HG03575 (cell line): ENCODE measurements around the gene INPP4A.

Experiments used
- ATAC-seq: cut with Tn5 transposase; IDR thresholded peaks from one replicate; pipeline ENCODE4 v1.9.1; 2021; ENCODE audit not compliant: unreplicated experiment, insufficient number of reproducible peaks, low FRiP score; ENCODE audit errors: extremely low read depth

The INPP4A gene

DNA sequence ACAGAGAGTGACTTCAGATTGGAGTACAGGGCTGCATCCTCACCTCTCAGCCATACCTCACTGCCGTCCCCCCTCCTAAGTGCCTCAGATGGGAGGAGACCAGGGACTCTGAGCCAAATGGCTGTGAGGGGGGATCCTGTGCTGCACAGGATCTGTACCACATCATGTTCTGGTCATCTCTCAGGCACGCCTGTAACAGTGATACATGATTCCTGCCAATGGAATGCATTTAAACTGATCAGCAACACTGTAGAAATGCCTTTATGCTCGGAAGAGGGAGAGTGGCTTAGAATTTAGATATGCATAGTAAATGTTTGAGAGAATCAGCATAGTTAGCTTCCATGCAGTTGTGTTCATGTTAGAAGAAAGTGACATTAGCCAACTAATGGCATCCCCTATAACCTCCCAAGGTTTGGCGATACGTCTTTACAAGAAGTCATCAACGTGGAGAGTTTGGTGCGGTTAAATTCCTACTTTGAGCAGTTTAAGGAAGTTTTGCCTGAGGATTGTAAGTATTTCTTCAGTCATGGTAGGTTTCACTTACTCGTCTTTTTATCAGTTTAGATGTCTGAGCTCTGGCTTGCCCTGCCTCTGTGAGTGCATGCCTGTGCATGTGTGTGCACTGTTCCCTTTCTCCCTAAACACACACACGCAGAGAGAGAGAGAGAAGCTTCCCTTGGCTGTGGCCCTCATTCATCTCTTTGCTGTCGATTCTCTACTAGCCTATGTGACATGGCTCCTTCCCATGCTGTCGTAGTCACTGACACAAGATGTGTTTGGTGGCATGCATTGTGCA, 123.7 kb downstream of the INPP4A start:
- ATAC-seq: no peak

DNA sequence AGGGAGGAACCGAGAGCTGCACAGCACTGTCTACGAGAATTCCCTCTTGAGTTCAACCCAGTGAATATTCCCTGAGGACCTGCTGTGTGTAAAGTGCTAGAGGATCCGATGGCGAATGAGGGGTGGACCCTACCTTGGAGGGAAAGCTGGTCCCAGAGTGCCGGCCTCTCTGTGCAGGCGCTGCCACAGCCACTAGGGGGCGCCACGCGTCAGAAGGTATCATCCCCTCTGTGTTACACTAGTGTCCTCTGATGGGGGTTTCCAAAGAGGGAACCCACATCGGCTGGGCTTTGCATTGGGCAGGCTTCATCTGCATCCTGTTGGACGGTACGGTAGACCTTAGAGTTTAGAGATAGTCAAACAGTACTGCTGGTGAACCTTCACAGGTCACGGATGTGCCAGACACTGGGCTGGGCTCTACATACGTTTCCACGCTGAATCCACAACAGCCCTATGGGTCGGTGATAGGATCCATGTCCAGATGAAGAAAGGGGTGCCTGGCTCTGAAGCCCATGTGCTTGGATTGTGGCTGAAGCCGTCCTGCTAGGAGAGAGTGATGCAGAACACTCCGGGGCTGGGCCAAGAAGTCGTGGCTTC, 124.6 kb downstream of the INPP4A start:
- ATAC-seq: no peak

DNA sequence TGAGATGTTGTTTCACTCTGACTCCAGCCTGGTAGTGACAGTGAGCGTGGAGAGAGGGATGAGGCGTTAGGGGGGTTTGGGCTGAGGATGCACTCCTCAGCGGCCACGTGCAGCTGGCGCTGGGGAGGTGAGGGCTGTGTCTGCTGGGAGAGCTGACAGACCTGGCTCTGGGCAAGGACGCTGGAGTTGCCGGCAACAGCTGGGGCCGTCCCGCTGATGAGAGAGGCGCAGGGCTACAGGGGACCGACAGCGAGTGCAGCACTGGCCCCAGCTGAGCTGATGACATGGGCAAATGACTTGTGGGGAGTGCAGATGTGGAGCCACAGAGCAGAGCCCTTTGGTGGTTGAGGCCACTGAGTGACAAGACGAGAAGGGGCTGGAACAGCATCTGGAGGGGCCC, 125.3 kb downstream of the INPP4A start:
- no peak for ATAC-seq

DNA sequence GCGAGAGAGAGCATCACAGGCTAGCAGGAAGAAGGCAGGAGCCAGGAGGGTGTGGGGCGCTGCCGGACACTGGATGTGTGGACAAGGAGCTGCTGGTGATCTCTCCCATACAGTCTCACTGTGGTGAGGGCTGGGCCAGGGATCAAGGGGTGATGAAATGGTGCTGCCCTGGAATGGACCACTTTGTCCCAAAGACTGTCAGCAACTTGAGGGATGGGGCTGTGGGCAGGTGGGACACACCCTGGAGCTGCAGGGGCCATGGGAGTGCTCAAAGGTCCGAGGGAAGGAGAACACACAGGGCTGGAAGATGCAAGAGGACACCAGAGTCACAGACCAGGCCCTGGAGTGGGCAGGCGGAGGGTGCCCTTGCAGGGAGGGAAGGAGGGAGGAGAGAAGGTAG, 125.7 kb downstream of the INPP4A start:
- ATAC-seq: no peak

DNA sequence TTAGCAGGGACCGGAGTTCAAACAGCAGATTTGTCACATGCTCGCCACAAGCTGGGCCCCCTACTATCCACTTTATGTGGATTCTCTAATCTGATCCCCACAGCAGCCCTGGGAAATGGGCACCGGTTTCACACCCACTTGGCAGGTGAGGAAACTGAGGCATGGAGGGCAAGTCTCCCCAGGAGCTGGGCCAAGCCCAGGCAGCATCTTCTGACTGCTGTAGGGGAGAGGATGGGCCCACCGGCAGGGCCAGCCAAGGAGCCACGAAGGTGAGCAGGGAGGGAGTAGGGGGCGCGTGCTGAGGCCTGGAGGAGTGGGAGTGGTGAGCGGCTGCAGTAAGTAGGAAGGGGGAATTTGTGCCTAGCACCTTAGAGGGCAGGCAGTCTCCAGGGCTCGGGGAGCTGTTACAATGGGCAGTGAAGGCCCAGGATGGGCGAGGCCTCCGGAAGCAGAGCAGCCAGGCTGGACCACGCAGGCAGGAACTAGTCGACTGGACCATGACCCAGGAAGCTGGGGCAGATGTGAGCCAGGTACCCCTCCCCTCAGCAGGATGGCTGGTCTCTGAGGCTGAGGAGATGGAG, 126.6 kb downstream of the INPP4A start:
- ATAC-seq: no peak

DNA sequence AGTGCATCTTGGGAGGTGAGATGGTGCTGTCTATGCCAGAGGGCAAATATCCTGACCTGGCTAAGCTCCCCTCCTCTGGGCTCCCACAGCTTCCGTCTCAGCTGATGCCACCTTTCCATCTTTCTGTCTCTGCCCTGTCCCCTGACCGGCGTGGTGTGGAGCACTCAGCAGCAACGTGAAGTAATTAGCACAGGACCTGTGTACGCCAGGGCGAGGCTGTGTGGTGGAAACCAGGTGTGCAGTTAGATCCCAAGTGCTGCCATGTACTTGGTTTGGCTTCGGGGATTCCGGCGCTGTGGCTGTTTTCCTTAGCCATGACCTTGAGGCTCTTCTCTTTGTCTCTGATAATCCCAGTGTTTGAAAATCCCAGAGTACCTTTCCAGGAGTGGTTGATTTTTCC, 127.1 kb downstream of the INPP4A start:
- ATAC-seq: no peak

DNA sequence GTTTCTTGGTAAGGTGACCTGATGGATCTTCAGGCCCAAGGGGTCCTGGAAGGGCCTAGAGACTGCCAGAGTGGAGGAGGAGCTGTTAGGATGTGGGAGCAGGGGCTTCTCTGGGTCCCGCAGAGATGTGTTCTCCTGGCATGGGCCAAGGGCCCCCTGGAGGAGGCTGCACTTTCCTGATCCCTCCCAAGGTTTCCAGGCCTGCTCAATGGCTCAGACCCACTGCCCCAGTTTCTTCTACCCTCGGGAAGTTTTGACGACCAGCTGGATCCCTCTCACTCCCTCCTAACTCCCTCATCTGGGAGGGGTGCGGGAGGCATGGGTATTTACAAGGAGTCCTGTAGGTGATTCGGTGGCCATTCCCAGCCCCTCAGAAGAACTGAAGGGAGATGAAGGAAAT, 127.6 kb downstream of the INPP4A start:
- no peak for ATAC-seq

DNA sequence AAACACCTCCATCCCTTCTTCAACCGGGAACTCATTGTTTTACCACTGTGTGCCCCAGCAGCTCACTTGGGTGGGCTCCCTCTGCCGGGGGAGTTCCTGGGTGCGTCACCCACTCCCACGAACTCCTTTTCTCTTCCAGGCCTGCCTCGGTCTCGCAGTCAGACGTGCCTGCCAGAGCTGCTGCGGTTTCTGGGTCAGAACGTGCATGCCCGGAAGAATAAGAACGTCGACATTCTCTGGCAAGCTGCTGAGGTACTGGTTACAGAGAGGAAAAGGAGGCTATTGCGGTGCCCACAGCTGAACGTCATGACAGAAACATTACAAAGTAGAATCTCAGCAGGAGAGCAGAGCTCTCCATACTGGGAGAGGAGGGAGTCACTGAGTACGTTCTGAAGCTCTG, 128.0 kb downstream of the INPP4A start:
- ATAC-seq: no peak

DNA sequence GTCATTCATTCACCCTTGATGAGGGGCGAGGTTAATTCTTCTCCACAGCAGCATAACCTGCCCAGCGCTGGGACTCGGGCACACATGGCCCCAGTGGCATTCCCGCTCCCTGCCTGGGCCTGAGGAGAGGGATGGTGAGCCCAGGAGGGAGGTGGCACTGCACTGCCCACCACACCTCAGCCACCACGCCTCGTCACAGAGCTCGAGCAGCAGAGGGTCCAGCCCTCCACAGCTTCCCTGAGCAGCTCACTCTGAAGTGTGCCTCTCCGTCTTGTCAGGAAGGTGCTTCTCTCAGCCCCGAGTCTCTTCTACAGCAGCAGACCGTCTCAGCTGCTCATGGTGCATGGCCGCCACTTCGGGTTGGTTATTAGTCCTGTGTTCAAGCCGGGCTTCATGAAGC, 128.8 kb downstream of the INPP4A start:
- no peak for ATAC-seq

DNA sequence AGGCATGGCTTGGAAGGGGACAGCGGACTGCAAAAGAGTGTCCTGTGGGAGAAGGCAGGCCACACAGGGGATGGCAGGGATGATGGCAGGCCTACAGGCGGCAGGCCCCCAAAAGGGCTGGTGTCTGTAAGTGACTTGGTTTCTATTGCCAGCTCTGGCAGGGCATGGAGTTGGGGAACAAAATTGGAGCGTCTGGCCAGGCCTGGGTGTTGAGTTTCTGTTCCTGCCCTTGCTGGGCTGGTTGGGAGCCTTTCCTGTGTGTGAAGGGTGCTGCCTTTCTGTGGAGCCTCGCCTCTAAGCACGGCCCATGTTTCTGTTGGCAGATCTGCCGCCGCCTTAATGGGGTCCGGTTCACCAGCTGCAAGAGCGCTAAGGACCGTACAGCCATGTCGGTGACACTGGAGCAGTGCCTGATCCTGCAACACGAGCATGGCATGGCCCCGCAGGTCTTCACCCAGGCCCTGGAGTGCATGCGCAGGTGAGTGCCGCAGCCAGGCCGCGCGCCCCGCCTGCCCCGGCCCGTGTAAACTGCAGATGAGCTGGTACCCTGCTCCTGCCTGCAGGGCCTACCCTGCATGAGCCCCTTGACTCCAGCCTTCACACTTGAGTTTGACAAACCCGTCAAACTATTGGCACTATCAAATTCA, 132.1 kb downstream of the INPP4A start:
- ATAC-seq: no peak

DNA sequence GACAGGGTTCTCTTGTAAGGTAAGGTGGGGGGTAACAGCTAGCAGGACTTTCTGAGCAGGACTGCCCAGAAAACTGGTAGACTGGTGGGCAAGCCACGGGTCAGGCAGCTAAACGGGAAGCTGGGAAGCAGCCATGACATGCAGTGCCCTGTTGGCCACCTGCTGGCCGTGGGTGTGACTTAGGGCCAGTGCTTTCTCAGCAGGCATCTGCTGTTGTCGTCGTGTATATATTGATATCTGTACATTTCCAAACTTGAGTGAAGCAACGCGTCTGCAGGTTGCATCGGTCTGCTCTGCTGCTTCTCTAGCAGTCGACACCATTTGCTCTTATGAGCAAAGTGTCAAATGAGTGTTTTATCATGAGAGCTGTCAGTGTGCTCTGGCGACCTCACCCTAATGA, 132.7 kb downstream of the INPP4A start:
- no peak for ATAC-seq

DNA sequence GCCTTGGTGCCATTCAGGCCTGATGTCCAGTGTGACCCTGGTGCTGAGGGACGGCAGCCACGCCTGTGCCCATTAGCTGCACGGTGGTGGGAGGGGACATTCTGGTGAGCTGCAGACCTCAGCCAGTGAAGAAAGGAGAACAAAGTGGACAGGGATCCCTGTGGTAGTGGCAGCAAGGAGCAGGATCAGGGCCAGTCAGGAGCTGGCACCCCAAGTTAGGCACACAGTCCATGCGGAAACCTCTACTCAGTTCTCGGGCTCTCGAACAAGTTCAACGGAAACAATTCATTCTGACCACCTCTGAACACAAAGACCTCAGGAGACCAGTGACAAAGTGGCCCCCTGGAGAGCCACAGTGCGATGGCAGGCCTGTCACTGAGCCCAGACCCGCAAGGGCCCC, 133.6 kb downstream of the INPP4A start:
- no peak for ATAC-seq

DNA sequence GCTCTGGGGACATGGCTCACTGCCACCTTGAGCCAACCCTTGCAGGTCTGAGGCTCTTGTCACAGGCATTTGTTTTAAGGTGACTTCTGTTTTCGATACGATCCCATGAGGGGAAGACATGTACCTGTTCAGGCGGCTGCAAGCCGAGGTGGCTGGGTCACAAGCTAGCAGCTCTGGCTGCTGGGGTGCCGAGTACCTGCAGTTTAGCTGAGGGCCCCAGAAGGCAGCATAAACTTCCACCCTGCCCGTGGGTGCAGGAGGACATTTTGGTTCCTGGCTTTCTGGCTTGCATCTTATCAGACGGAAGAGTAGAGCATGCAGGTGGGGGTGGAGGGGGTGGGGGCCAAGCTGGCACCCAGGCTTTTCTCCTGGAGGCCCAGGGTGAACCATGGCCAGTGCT, 135.3 kb downstream of the INPP4A start:
- ATAC-seq: no peak

DNA sequence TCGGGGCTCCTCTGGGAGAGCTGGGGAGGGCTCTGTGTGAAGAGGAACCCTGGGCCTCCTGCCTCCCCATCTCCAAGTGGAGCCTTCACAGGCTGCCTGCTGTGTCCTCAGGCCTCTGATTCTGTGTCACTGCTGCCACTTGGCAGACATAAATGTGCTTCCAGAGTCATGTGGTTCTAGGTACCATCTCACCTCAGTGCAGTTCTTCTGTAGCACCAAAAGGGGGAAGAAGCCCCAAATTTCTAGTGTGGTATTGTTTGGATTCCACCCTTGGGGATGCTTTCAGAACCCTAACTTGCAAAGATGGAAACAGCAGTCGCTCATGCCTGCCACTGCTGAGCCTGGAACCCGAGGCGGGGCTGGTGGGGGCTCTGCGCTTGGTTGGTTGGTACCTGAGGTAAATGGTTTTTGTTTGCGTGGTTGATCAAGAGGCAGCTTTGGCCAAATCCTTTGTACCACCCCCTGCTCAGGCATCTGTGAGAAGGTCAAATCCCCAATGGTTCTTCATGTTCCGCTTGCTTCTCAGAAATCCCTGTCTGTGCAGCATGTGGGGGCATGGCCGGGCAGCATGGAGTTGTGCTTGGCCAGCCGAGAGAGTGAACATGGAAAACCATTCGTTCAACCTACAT, 136.1 kb downstream of the INPP4A start:
- no peak for ATAC-seq

DNA sequence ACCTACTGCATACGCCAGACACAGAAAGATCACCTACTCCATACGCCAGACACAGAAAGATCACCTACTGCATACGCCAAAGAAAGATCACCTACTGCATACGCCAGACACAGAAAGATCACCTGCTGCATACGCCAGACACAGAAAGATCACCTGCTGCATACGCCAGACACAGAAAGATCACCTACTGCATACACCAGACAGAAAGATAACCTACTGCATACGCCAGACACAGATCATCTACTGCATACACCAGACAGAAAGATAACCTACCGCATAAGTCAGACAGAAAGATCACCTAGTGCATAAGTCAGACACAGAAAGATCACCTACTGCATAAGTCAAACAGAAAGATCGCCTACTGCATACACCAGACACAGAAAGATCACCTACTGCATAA, 137.9 kb downstream of the INPP4A start:
- no peak for ATAC-seq

DNA sequence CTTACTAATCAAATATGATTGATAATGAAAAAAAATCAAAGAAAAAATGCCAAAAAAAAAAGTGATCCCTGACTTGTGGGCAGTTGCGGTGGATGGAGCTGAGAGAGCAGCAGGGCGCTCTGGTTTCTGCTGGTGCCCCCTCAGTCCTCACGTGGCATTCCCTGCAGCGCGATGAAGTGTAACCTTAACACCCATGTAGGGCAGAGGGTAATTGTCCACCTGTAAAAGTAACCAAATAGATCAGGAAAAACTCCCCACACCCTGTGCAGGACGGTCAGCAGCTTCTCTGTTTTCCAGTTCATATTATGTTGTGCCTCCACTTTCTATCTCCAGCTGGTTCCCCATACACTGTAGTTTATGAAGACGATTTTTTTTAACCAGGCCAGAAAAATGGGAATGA, 138.6 kb downstream of the INPP4A start:
- ATAC-seq: no peak

DNA sequence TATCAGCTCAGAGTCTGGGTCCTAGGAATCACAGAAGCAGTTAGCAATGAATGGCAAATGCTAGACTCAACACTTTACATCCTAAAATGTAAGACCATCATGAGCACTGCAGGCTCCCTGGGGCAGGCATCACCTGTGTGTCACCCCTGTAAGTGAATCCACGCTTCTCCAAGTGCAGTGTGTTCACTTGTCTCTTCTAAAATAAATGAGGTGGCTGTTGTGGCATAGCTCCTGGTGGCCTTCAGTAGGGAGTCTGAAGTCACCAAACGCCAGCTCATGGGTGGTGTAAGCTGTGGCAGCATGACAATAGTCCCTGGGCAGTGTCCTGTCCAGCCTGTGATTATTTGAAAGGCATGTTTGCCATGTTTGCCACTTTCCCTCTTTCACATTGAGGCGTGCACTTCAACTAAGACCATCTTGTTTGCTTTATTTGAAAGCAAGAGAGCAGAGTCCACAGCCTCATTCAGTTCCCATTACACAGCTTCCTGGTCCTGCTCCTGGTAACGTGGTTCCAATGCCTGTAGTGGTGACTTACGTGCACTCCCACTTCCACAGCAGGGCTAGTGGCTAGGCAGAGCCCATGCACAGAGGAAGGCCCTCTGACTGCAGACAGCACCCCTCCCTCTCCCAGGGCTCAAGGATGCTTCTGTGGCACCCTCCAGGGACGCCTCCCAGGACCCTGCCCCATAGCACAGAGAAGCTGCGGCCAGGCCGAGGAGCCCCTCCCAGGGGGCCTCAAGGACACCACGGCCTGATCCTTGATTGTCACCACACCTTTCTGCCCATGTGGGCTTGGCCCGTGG, 139.4 kb downstream of the INPP4A start:
- ATAC-seq: no peak

DNA sequence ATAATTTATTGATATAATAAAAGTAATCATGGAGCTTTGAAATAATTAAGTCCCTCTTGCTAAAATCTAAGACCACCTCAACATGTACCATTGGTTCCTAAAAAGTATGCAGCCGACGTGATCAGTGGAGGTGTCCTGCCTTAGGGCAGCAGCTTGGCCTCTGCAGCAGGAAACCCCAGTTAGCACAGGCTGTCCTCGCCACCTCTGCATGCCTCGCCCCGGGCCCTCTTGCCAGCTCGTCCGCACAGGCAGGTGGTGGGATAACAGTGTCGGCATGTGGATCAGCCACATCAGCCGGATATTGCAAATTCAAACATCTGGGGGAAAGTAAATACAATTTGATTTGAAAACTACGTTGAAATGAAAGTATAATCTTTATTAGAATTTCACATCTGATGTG, 140.7 kb downstream of the INPP4A start:
- ATAC-seq: no peak

DNA sequence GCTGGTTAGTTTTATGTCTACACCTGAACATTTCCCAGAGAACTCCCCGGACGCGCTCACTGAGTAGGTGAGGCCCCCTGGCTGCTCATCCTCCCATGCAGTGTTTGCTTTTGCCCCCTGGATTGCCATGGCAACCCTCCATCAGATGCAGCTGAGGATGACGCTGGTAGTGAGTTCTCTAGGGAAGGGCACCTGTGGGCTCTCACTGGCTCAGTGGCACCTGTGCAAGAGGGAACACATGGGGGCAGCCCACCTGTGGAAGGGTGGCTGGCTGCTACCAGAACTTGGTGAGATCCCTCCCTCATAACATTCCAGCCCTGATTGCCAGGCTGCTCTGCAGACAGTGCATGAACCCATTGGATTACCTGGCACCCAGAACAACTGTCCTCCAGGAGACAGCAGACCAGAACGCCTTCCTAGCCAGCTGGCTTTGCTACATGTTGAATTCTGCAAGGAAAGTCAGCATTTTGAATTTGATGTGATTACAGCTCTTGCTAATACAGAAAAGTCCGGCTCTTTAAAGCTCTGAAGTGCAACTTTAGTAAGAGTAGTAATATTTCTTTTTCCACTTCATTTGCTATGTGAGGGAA, 142.0 kb downstream of the INPP4A start:
- no peak for ATAC-seq
